Measurements from ENCODE around the gene KIAA1755. TPM values are rescaled to one million over a fixed set of nuclear protein-coding genes. Genes with fewer than 3 reads are reported as not detected.

The KIAA1755 gene
- total RNA-seq, 2 donors from 2014 or later: not detected

GRCh38 chr20:38178581-38178980, 82.0 kb downstream of the KIAA1755 start:
- H3K4me1 Mint-ChIP-seq: peaks cover 4% of the 10 kb centered on the region
- peaks cover 3% of the 10 kb centered on the region for H3K36me3 Mint-ChIP-seq (ENCODE audit: low read depth)
- H3K9me3 ChIP-seq (ENCODE audit: control insufficient read depth, low read length, poor library complexity, severe bottlenecking): no peaks in the 10 kb centered on the region
- DNase-seq: no peak
- peaks cover 68% of the 10 kb centered on the region for H3K27me3 Mint-ChIP-seq
- H3K27ac Mint-ChIP-seq: no peak overlapping the region
- H3K4me3 Mint-ChIP-seq: no peak overlapping the region
- ATAC-seq: no peak

DNA sequence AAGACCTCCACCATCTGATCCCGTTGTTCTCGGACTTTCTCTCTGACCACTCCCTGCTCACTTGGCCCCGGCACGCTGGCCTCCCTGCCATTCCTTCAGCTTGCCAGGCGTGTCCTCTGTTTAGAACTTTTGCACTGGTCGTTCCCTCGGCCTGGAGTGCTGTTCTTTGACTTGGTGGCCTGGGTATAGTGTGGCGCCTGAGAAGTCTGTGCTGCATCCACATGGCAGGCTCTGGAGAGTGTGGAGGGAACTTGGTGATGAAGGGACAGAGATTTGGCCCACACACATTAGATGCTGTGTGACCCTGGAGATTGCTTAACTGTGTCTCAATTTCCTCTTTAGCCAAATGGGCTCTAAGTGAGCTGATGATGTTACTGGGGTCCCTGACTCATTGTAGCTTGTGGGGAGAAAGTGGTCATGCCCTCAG, 82.5 kb downstream of the KIAA1755 start:
- H3K4me1 Mint-ChIP-seq: peaks cover 4% of the 10 kb centered on the region
- H3K9me3 ChIP-seq (ENCODE audit: control insufficient read depth, low read length, poor library complexity, severe bottlenecking): no peaks in the 10 kb centered on the region
- peak overlapping the region; percentile 53 for H3K27ac Mint-ChIP-seq
- ATAC-seq: no peak
- H3K36me3 Mint-ChIP-seq (ENCODE audit: low read depth): peaks cover 3% of the 10 kb centered on the region
- DNase-seq: no peak
- H3K4me3 Mint-ChIP-seq: no peak overlapping the region
- peaks cover 67% of the 10 kb centered on the region for H3K27me3 Mint-ChIP-seq

- no peak overlapping the region for H3K27ac Mint-ChIP-seq
- no peak for ATAC-seq
- no peaks in the 10 kb centered on the region for H3K9me3 ChIP-seq (ENCODE audit: control insufficient read depth, low read length, poor library complexity, severe bottlenecking)
- no peak for DNase-seq
- H3K4me3 Mint-ChIP-seq: no peak overlapping the region
- H3K36me3 Mint-ChIP-seq (ENCODE audit: low read depth): peaks cover 3% of the 10 kb centered on the region
- peaks cover 4% of the 10 kb centered on the region for H3K4me1 Mint-ChIP-seq
- peaks cover 65% of the 10 kb centered on the region for H3K27me3 Mint-ChIP-seq
Measured at GRCh38 chr20:38177201-38177600, 83.3 kb downstream of the KIAA1755 start.

DNA sequence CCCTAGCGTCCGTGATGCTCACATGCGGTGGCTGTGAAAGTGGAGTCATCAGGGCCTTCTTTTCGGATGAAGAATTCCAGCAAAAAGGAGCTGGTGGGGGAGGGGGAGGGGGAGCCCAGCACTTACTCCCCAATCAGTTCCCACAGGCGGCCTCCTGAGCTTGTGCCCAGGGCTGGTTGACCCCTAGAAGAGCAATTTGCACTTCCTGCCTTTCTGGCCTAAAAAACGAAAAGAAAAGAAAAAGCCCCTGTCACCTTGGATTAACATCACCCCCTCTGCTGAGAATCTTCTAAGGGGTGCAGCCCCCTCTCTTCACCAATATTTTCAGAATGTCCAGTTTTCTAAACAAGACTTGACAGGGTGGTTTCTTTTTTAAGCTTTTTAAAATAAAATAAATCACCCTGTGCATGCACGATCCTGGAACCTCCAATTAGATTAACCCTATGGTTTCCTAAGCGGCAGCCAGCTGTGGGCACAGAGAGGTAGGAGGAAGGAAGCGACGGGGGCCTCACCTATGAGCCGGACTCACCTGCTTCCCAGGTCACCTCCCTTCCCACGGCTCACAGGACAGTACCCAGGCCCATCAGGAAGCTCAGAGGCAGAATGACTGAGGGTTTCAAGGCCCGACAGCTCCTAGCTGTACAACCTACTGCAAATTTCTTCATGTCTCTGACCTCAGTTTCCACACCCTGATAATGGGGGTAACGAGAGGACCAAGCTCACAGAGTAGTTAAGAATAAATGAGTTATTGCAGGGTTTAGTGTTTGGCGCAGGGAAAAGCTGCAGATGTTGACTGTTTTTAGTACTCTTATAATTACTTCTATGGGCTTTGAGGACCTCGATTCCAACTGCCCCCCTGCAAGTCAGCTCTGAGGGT, 85.0 kb downstream of the KIAA1755 start:
- H3K9me3 ChIP-seq (ENCODE audit: control insufficient read depth, low read length, poor library complexity, severe bottlenecking): no peaks in the 10 kb centered on the region
- DNase-seq (no peak), ATAC-seq (no peak)
- Mint-ChIP-seq H3K27ac (no peak overlapping the region), H3K27me3 (peaks cover 66% of the 10 kb centered on the region), H3K4me3 (no peak overlapping the region), H3K36me3 (ENCODE audit: low read depth) (peaks cover 3% of the 10 kb centered on the region), H3K4me1 (peaks cover 4% of the 10 kb centered on the region)

GRCh38 chr20:38173237-38174156, 87.0 kb downstream of the KIAA1755 start:
- Mint-ChIP-seq H3K36me3 (ENCODE audit: low read depth) (peaks cover 3% of the 10 kb centered on the region), H3K27me3 (peaks cover 56% of the 10 kb centered on the region), H3K4me3 (no peak overlapping the region), H3K4me1 (peaks cover 12% of the 10 kb centered on the region), H3K27ac (no peak overlapping the region)
- no peak for DNase-seq
- no peaks in the 10 kb centered on the region for H3K9me3 ChIP-seq (ENCODE audit: control insufficient read depth, low read length, poor library complexity, severe bottlenecking)
- ATAC-seq: no peak

DNA sequence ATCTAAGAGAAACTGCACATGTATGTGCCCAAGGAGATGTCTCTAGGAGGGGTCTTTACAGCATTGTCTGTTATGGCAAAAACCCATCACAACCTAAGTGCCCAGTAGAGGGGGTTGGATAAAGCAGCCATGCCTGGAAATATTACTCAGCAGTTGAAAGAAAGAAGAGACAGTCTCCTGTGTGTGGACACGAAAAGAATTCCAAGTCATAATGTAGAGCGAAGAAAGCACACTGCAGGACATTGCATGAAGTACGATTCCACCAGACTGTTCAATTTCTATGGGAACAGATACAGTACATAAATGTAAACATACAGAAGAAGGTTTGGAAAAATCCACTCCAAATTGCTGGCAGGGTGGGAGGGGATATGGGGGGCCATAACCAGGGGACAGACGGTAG, 88.1 kb downstream of the KIAA1755 start:
- no peak overlapping the region for H3K27ac Mint-ChIP-seq
- H3K36me3 Mint-ChIP-seq (ENCODE audit: low read depth): no peaks in the 10 kb centered on the region
- H3K4me3 Mint-ChIP-seq: no peak overlapping the region
- H3K9me3 ChIP-seq (ENCODE audit: control insufficient read depth, low read length, poor library complexity, severe bottlenecking): no peaks in the 10 kb centered on the region
- peaks cover 9% of the 10 kb centered on the region for H3K4me1 Mint-ChIP-seq
- DNase-seq (no peak), ATAC-seq (no peak)
- peaks cover 47% of the 10 kb centered on the region for H3K27me3 Mint-ChIP-seq

GRCh38 chr20:38171675-38172043, 88.9 kb downstream of the KIAA1755 start:
- H3K27me3 Mint-ChIP-seq: peaks cover 39% of the 10 kb centered on the region
- ATAC-seq: no peak
- no peak overlapping the region for H3K4me3 Mint-ChIP-seq

GRCh38 chr20:38170826-38171674, 89.5 kb downstream of the KIAA1755 start:
- peaks cover 9% of the 10 kb centered on the region for H3K4me1 Mint-ChIP-seq
- no peak overlapping the region for H3K4me3 Mint-ChIP-seq
- no peak overlapping the region for H3K27ac Mint-ChIP-seq
- H3K27me3 Mint-ChIP-seq: peaks cover 42% of the 10 kb centered on the region
- no peak for ATAC-seq
- DNase-seq: no peak
- H3K9me3 ChIP-seq (ENCODE audit: control insufficient read depth, low read length, poor library complexity, severe bottlenecking): no peaks in the 10 kb centered on the region
- H3K36me3 Mint-ChIP-seq (ENCODE audit: low read depth): no peaks in the 10 kb centered on the region

More at GRCh38 chr20:38171675-38172043, 88.9 kb downstream of the KIAA1755 start:
- peaks cover 9% of the 10 kb centered on the region for H3K4me1 Mint-ChIP-seq
- no peak for DNase-seq
- no peaks in the 10 kb centered on the region for H3K9me3 ChIP-seq (ENCODE audit: control insufficient read depth, low read length, poor library complexity, severe bottlenecking)
- H3K27ac Mint-ChIP-seq: no peak overlapping the region
- no peaks in the 10 kb centered on the region for H3K36me3 Mint-ChIP-seq (ENCODE audit: low read depth)

GRCh38 chr20:38170219-38170825, 90.2 kb downstream of the KIAA1755 start:
- Mint-ChIP-seq H3K36me3 (ENCODE audit: low read depth) (no peaks in the 10 kb centered on the region), H3K27me3 (peaks cover 49% of the 10 kb centered on the region), H3K27ac (peak overlapping the region; percentile 73), H3K4me1 (peaks cover 13% of the 10 kb centered on the region), H3K4me3 (no peak overlapping the region)
- ATAC-seq: no peak
- no peaks in the 10 kb centered on the region for H3K9me3 ChIP-seq (ENCODE audit: control insufficient read depth, low read length, poor library complexity, severe bottlenecking)
- no peak for DNase-seq

DNA sequence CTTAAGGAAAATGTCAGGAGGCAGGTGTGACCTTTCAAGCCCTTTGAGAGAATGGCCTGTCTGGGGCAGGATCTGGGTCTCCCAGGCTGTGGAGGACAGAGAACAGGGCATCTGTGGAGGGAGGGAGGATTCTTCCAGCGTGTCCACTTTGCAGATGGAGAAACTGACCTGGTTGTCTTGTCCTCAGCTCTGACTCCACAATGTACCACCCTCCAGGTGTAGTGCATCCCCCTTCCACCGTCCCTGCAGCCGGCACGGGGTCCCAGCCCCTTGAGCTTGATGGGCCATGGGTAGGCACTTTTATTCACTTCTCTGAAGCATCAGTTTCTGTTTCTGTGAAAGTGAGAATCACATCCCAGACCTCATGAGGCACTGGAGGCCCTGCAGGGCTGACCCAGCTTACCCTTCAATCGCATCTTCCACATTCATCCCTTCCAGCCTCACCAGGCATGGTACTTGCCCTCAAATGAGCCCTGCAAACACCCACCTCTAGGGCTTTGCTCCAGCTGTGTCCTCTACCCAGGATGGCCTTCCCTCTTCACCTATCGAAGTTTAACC, 90.8 kb downstream of the KIAA1755 start:
- Mint-ChIP-seq H3K27ac (peak overlapping the region; percentile 73), H3K27me3 (peaks cover 49% of the 10 kb centered on the region), H3K4me3 (no peak overlapping the region), H3K4me1 (peaks cover 15% of the 10 kb centered on the region), H3K36me3 (ENCODE audit: low read depth) (no peaks in the 10 kb centered on the region)
- ATAC-seq (no peak), DNase-seq (no peak)
- H3K9me3 ChIP-seq (ENCODE audit: control insufficient read depth, low read length, poor library complexity, severe bottlenecking): no peaks in the 10 kb centered on the region

GRCh38 chr20:38168791-38169589, 91.5 kb downstream of the KIAA1755 start:
- Mint-ChIP-seq H3K4me3 (no peak overlapping the region), H3K27me3 (peaks cover 42% of the 10 kb centered on the region), H3K4me1 (peaks cover 15% of the 10 kb centered on the region), H3K27ac (no peak overlapping the region), H3K36me3 (ENCODE audit: low read depth) (no peaks in the 10 kb centered on the region)
- DNase-seq (no peak), ATAC-seq (peak; percentile 33)
- no peaks in the 10 kb centered on the region for H3K9me3 ChIP-seq (ENCODE audit: control insufficient read depth, low read length, poor library complexity, severe bottlenecking)
